Left hindlimb (tissue), 1 donor: ENCODE results near the gene LONRF2.
A peak's percentile ranks its signal among the peaks of the same experiment; 100 is the strongest.
"Not testable (repeated sequence)": the region's sequence is repeated elsewhere in the genome, so short reads cannot be mapped to it uniquely, and the experiment has no call there.

ENCODE experiments used
- DNase-seq: peaks from one replicate; pipeline ENCODE4 v3.0.0-alpha.2; 2018

LONRF2 gene

GRCh38 chr2:100250645-100251044, 71.7 kb downstream of the LONRF2 start:
- no peak for DNase-seq

GRCh38 chr2:100248971-100249370, 73.3 kb downstream of the LONRF2 start:
- no peak for DNase-seq

DNA sequence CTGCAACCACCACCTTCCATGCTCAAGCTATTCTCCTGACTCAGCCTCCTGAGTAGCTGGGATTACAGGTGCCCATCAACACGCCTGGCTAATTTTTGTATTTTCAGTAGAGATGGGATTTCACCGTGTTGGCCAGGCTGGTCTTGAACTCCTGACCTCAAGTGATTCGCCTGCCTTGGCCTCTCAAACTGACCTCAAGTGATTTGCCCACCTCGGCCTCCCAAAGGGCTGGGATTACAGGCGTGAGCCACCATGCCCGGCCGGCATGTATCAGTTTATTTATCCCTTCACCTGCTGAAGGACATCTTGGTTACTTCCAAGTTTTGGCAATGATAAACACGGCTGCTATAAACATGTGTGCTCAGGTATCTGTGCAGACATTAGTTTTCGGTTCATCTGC, 73.7 kb downstream of the LONRF2 start:
- not testable (repeated sequence) for DNase-seq

DNA sequence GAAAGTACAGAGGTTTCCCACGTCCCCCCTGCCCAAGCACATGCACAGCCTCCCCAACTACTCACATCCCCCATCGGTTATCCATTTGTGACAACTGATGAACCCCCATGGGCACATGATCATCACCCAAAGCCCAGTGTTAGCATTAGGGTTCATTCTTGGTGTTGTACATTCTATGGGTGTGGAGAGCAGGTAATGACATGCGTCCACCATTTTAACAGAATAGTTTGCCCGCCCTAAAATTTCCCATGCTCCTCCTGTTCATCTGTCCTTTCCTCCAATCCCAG, 74.3 kb downstream of the LONRF2 start:
- no peak for DNase-seq

DNA sequence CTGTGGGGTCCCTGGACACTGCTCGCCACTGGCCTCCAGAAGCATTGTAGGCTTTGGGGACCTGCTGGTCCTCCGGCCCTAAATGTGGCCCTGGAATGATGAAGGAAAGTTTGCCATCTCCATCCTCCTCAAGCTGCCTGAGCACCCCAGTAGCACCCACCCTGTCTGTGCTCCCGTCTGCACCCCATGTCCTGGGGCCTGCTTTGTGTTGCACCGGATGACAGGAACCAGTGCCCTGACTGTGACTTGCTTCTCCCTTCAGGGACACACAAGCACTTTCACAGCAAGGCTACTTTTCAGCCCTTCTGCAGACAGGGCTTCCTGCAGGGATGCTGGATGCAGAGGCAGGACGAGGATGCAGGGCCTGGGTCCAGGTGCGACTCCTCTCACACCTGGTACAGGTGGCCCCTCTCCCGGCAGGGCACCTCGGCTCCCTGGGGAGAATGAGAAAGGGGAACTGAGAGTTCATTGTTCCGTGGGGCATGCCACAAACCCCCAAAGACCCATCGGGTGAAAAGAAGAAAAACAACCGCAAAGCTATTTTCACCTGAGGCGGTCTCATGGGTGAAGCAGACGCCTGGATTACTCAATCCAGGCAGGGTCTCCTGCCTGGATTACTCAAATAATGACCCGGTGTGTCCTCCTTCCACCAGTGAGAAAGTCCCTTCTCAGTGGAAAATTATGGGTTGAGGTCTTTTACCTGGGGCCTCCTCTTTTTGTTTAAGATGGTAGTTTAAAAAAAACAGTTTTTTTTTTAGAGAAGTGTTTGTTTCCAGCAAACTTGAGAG, 74.9 kb downstream of the LONRF2 start:
- DNase-seq = no peak

GRCh38 chr2:100246163-100247145, 75.8 kb downstream of the LONRF2 start:
- no peak for DNase-seq

DNA sequence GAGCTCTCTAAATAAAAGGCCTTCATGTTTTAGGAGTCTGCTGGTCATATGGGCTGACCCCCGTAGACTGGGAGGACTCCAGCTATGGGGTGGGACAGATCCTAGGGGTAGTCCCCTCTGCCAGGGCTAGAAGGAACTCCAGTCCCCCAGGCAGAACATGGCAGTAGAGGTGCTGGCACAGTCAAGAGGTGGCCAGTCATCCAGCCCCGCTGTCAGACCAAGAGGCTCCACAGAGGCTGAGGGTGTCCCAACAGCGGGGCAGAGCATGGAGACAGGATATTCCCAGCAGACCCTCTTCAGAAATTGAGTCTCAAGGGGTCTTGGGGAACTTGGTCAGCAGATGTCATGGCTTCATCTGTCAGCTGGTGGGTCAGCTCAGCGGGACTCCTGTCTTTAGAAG, 76.6 kb downstream of the LONRF2 start:
- DNase-seq = no peak

GRCh38 chr2:100244881-100245605, 77.3 kb downstream of the LONRF2 start:
- no peak for DNase-seq

GRCh38 chr2:100243631-100244030, 78.7 kb downstream of the LONRF2 start:
- DNase-seq = no peak

GRCh38 chr2:100242891-100243619, 79.2 kb downstream of the LONRF2 start:
- DNase-seq = peak; percentile 67

DNA sequence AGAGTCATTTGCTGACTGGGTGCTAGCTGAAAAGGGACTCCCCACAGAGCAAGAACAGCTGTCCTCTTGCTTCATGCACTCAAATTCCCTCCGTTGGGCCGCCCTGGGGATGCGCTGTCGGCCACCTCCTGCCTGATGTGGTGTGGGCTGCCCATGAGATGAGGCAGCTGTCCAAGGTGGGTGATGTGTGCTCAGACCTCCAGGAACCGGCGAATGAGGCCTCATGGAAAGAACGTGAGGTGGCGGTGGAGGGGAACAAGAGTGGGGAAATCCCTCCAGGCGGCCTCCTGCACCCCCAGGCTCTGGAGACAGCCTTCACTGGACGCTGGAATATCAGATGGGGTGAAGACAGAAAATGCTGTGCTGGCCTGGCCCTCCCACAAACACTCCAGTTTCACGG, 79.8 kb downstream of the LONRF2 start:
- no peak for DNase-seq

DNA sequence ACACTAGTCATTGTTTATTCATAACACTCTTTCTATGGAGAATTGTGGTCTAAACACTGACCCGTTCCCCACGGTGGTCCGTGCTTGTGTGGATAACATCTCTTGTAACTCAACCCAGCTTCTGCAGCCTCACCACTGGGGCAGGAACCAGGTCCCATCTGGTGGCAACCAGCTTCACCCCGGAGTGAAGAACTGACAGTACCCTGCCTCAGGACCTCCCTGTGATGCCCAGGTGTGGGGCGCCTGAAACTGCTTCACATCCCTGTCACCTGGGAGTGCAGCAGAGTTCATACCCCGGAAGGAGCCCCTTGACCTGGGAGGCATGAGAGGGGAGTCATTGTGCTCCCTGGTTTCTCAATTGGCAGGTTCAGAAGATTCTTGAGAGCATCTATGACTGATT, 81.1 kb downstream of the LONRF2 start:
- no peak for DNase-seq

DNA sequence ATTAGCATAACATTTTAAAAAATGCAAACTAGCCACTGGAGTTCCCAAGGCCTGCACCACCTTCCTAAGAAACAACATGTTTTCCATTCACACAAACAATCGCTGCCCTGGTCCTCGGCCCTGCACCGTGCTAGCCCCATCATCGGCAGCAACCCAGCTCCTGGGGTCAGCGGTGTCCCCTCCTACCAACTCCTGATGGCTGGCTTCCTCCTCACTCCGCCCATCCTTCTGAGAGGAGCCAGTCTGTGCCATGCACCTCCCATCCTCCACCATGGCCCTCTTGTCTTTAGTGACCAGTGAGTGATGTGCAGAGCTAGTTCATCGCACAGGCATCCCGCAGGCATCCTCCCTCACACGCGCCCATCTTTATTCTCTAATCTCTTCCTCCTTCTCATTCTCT, 81.9 kb downstream of the LONRF2 start:
- no peak for DNase-seq

DNA sequence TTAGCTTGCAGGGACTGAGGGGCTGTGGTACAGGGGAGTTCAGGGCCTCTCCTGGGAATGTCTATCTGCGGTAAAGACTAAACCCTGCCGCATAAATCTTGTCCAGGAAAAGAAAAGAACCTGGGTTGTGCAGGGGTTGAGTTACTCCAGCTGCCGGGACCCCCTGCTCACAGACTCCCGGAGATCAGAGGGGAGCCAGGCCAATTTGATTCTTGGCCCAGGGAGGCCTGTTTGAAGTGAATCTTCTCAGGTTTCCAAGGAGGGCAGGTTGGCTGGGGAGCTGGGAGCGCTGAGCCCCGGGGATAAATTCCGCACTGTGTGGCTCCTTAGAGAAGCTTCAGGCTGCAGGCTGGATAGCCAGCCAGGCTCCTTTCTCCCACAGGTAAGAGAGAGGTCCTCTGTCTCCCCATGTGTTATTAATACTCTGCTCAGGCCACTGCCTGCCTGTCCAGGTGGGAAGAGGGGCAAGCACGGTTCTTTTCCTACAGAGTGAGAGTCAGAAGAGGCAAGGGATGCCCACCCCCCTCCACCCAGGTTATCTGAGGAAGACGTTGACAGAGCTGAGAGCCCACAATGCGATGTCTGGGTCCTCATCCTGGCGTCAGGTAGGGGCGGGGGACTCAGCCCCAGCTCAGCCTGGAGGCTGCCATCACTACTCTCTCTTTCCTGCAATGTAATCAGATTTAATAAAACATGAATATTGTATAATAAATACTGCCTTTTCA, 82.7 kb downstream of the LONRF2 start:
- no peak for DNase-seq

- DNase-seq = no peak
Observed at GRCh38 chr2:100238471-100238870, 83.8 kb downstream of the LONRF2 start.

- no peak for DNase-seq
Observed at GRCh38 chr2:100237770-100238169, 84.5 kb downstream of the LONRF2 start.

GRCh38 chr2:100237163-100237562, 85.1 kb downstream of the LONRF2 start:
- no peak for DNase-seq

GRCh38 chr2:100236166-100236565, 86.1 kb downstream of the LONRF2 start:
- no peak for DNase-seq

GRCh38 chr2:100235581-100235980, 86.7 kb downstream of the LONRF2 start:
- DNase-seq = no peak

GRCh38 chr2:100235098-100235497, 87.2 kb downstream of the LONRF2 start:
- no peak for DNase-seq

DNA sequence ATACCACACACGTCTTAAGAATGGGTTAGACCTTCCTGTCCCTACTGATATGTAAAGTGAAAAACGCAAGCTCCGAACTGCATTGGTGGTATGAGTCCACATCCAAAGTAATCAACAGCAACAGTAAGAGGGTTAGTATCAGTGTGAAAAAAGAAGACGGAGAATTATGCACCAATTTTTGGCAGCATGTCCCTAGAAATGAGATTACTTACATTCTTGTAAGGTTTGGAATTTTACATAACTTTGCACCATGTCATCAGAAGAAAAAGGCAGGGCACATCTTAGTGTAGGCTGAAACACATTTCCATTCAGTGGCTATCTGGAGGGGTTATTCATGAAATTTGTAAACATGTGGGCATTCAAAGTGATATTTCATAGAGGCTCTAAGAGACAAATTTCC, 88.2 kb downstream of the LONRF2 start:
- DNase-seq = no peak

- DNase-seq = no peak
Observed at GRCh38 chr2:100233061-100233460, 89.2 kb downstream of the LONRF2 start.
